ENCODE results near the gene LRRC8D. TPM values are rescaled to one million over a fixed set of nuclear protein-coding genes. Genes with fewer than 3 reads are reported as not detected.

The LRRC8D gene
- total and polyA plus RNA-seq, 2 of the 4 experiments (the other 2 are of a cell fraction) = 34.1 to 35.3 TPM

- Histone ChIP-seq H3K18ac (ENCODE audit: low read depth, low read length) (no peak overlapping the region), H3K27me3 (ENCODE audit: control insufficient read depth, insufficient read depth, low read length) (no peaks in the 10 kb centered on the region), H2AFZ (replicated peaks; ENCODE audit: low read length, poor library complexity) (no peak overlapping the region), H3K9me1 (ENCODE audit: insufficient read depth, low read length) (peaks cover 3% of the 10 kb centered on the region), H4K20me1 (ENCODE audit: insufficient read depth, low read length) (no peaks in the 10 kb centered on the region), H3K4me3 (ENCODE audit: insufficient read depth, low read depth, low read length) (no peak overlapping the region), H2AK9ac (replicated peaks; ENCODE audit: low read depth, low read length, poor library complexity) (no peak overlapping the region), H3K4me1 (ENCODE audit: control insufficient read depth, insufficient read depth, low read length) (peaks cover 12% of the 10 kb centered on the region), H3K36me3 (ENCODE audit: control insufficient read depth, insufficient read depth, low read length) (no peaks in the 10 kb centered on the region), H3K14ac (replicated peaks; ENCODE audit: low read depth, low read length) (no peak overlapping the region), H3K79me1 (ENCODE audit: low read depth in 1 of 2, low read length in 2 of 2) (no peaks in the 10 kb centered on the region), H2AK5ac (ENCODE audit: low read depth, low read length) (no peak overlapping the region), H3K9me3 (ENCODE audit: control insufficient read depth, insufficient read depth, low read length) (no peaks in the 10 kb centered on the region), H3K23ac (ENCODE audit: low read depth, low read length) (no peak overlapping the region), H4K91ac (ENCODE audit: insufficient read depth, low read depth, low read length) (no peak overlapping the region), H2BK20ac (ENCODE audit: low read depth, low read length) (no peak overlapping the region), H4K8ac (ENCODE audit: low read depth in 2 of 2, low read length in 2 of 2) (no peak overlapping the region; a peak in 1 of 4 replicates), H2BK5ac (ENCODE audit: low read depth, low read length, poor library complexity, severe bottlenecking) (no peak overlapping the region), H2BK120ac (ENCODE audit: low read depth, low read length) (peak overlapping the region; percentile 2; the same call in 1 of the 2 replicates), H3K4ac (ENCODE audit: low read depth, low read length) (no peak overlapping the region), H3K4me2 (ENCODE audit: low read depth, low read length) (no peak overlapping the region), H3K27ac (ENCODE audit: insufficient read depth, low read length) (no peak overlapping the region), H3K9ac (ENCODE audit: low read depth, low read length) (no peak overlapping the region), H4K5ac (ENCODE audit: low read depth, low read length) (no peak overlapping the region), H2BK15ac (ENCODE audit: low read depth, low read length) (no peak overlapping the region), H3K56ac (ENCODE audit: extremely low read depth, insufficient read depth, low read length) (no peak overlapping the region)
- TF ChIP-seq FOS (IDR thresholded peaks at IDR 0.05; ENCODE audit: low read depth, low read length) (0 out of 2 replicates have a peak, but pooled peaks have one; percentile 7), RFX5 (IDR thresholded peaks at IDR 0.05; ENCODE audit: low read depth, low read length) (no peak), MAZ (IDR thresholded peaks at IDR 0.05; ENCODE audit: borderline replicate concordance, low read depth, low read length) (no peak)
- ChIA-PET POLR2A (ENCODE audit: unreplicated experiment) (no interaction called here), CTCF (interaction anchor here (2.0 kb wide), 1 partner anchor 174 kb away, joined by 10 read pairs; no protein-coding TSS in a partner anchor)
- in situ Hi-C loops (cut with MboI; ENCODE audit: low sequenced_read_pairs) = loop anchor here (25.0 kb wide), 1 partner anchor 491 kb away; no protein-coding TSS in a partner anchor
- dilution Hi-C loops (cut with HindIII; ENCODE audit: low sequenced_read_pairs, unreplicated experiment) = no loop called here
- peak; percentile 48 for ATAC-seq (ENCODE audit: low read depth)
- no CpG with 5 or more reads among the region's 1 CpG for WGBS, 2 experiments (ENCODE audit: extremely low coverage in 2 of 2, insufficient read length in 1 of 2)
- peak; percentile 74 for DNase-seq
- no TSS peak for BruUV-seq (replicated peaks)
- intact Hi-C loops (cut with micrococcal nuclease) = loop anchor here (1.0 kb wide), 1 partner anchor 58 kb away; no protein-coding TSS in a partner anchor
Observed at GRCh38 chr1:89978755-89979154, 157.9 kb downstream of the LRRC8D start.
